Activated naive CD4-positive, alpha-beta T cell treated with anti-CD3 and anti-CD28 coated beads for 36 hours (primary cell): ENCODE measurements around the gene KYAT1. TPM values are rescaled to one million over a fixed set of nuclear protein-coding genes. Genes with fewer than 3 reads are reported as not detected.
"Not testable (repeated sequence)": the region's sequence is repeated elsewhere in the genome, so short reads cannot be mapped to it uniquely, and the experiment has no call there.

Experiments used
- CTCF ChIA-PET: fragments of 350-600 bp; sonication (Branson Sonifier 250); formaldehyde crosslinking; loops from one replicate; lab custom pipeline; 2021; ENCODE audit warnings: antibody characterized with exemption; lab: Charles Lee
- DNase-seq: peaks from one replicate; pipeline ENCODE4 v3.0.0-alpha.2; 2020
- H3K27ac Mint-ChIP-seq: one replicate; pipeline ENCODE4 v1.8.0; 2021; ENCODE audit warnings: mild to moderate bottlenecking, mixed read lengths
- H3K27me3 Mint-ChIP-seq: one replicate; pipeline ENCODE4 v1.8.0; 2021; ENCODE audit warnings: low read depth, mixed read lengths
- H3K36me3 Mint-ChIP-seq: one replicate; pipeline ENCODE4 v1.8.0; 2021; ENCODE audit warnings: low read depth, mixed read lengths
- H3K4me1 Mint-ChIP-seq: one replicate; pipeline ENCODE4 v1.8.0; 2021; ENCODE audit warnings: low read depth, mixed read lengths
- H3K4me3 Mint-ChIP-seq: one replicate; pipeline ENCODE4 v1.8.0; 2021; ENCODE audit warnings: mild to moderate bottlenecking, moderate library complexity, mixed read lengths
- H3K9me3 Mint-ChIP-seq: one replicate; pipeline ENCODE4 v1.8.0; 2021; ENCODE audit warnings: mixed read lengths
- intact Hi-C: fragments of 100-400 bp; cut with micrococcal nuclease; formaldehyde crosslinking; loops from one replicate; pipeline ENCODE4 v1.15.1; 2023
- total RNA-seq, 2 experiments: library from RNA; stranded (reverse); gene quantifications; one replicate each; pipeline ENCODE4 v1.2.3, GENCODE V29; 2021

Gene KYAT1
- total RNA-seq, 2 experiments from 2014 or later, result 29.6 to 33.6 TPM

- CTCF ChIA-PET, H3K4me1 Mint-ChIP-seq, H3K9me3 Mint-ChIP-seq, DNase-seq, intact Hi-C loops, H3K4me3 Mint-ChIP-seq, H3K27me3 Mint-ChIP-seq, H3K27ac Mint-ChIP-seq, H3K36me3 Mint-ChIP-seq: not testable (repeated sequence)
Measured at GRCh38 chr9:128794961-128795360, 86.8 kb downstream of the KYAT1 start.

DNA sequence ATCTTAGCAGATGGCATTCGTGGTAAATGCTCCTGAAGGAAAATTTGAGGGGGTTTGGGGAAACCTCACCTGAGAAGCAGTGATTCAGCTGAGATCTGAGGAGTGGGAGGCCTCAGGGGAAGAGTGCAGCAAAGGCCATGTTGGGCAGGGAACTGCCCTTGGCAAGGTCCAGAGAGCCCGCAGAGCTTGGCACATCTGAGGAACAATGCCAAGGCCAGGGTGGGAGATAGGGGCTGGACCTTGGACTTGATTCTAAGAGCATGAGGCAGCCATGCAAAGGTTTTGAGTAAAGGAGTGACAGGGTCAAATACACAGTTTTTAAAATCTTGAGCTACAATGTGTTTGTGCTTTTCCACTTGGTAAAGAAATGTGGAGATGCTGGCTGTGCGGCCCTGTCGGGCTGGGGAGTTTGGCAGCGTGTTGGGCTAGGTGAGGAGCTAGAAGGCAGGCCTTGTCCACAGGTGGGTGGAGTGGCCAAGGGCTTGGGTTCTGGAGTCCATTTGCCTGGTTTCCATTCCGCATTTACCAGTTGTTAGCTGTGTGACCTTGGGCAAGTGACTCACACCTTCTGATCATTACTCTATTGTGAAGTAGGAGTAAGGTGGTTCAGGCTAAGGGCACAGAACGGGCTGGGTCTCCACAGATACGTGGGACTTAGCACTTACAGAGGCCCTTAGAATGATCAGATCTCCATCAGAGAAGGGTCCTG is 88.6 kb downstream of the KYAT1 start:
- Mint-ChIP-seq H3K27ac (peak overlapping the region; percentile 5), H3K4me3 (no peak overlapping the region), H3K9me3 (no peaks in the 10 kb centered on the region), H3K36me3 (peaks cover 4% of the 10 kb centered on the region), H3K27me3 (no peaks in the 10 kb centered on the region), H3K4me1 (peaks cover 19% of the 10 kb centered on the region)
- no peak for DNase-seq
- intact Hi-C loops, result no loop called here
- CTCF ChIA-PET, result interaction anchor here (0.6 kb wide), 1 partner anchor 353 kb away, joined by 3 read pairs; no protein-coding TSS in a partner anchor

- intact Hi-C loops, result no loop called here
Measured at GRCh38 chr9:128792134-128792533, 89.6 kb downstream of the KYAT1 start.

GRCh38 chr9:128790536-128790935 is 91.2 kb downstream of the KYAT1 start:
- intact Hi-C loops, result no loop called here
- Mint-ChIP-seq H3K4me3 (no peak overlapping the region), H3K27me3 (no peaks in the 10 kb centered on the region), H3K36me3 (peaks cover 2% of the 10 kb centered on the region), H3K27ac (no peak overlapping the region), H3K9me3 (no peaks in the 10 kb centered on the region), H3K4me1 (peaks cover 25% of the 10 kb centered on the region)
- no peak for DNase-seq
- CTCF ChIA-PET, result no interaction called here

More at GRCh38 chr9:128792134-128792533, 89.6 kb downstream of the KYAT1 start:
- Mint-ChIP-seq H3K9me3 (no peaks in the 10 kb centered on the region), H3K27me3 (no peaks in the 10 kb centered on the region), H3K4me3 (no peak overlapping the region), H3K27ac (no peak overlapping the region), H3K36me3 (peaks cover 3% of the 10 kb centered on the region), H3K4me1 (peaks cover 25% of the 10 kb centered on the region)
- DNase-seq, result no peak
- CTCF ChIA-PET, result no interaction called here

- intact Hi-C loops, result loop anchor here (5.0 kb wide), 3 partner anchors 66 to 236 kb away; partner anchors contain the start of genes DYNC2I2, SPTAN1 and ZDHHC12
- Mint-ChIP-seq H3K9me3 (no peaks in the 10 kb centered on the region), H3K4me1 (peaks cover 26% of the 10 kb centered on the region), H3K36me3 (no peaks in the 10 kb centered on the region), H3K4me3 (peak overlapping the region; percentile 90), H3K27me3 (no peaks in the 10 kb centered on the region), H3K27ac (peak overlapping the region; percentile 81)
- no peak for DNase-seq
- CTCF ChIA-PET, result interaction anchor here (0.6 to 1.9 kb wide), 4 partner anchors 17 to 165 kb away, joined by 3 to 5 read pairs (median 3); partner anchors contain the start of genes ENDOG and ZDHHC12
Measured at GRCh38 chr9:128788445-128788844, 93.3 kb downstream of the KYAT1 start.

DNA sequence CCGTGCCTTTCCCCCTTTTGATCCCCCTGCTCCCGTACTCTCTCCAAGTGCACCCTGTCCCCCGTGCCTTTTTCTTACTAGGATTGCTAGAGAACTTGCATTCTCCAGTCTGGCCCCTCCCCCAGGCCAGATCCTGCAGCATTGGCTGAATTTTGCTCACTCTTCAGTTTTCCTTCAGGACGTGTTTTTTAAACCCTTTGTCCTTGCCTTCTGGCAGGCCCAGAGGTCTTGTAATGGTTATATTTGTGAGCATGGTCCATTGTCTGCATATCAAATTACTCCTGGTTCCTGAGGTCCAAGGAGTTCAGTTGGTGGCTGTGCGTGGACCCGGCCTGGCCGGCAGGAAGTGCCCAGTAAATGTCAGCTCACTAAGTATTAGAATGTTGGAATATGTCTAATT is 94.1 kb downstream of the KYAT1 start:
- CTCF ChIA-PET, result interaction anchor here (1.9 kb wide), 1 partner anchor 30 kb away, joined by 5 read pairs; the partner anchor contains the start of gene ENDOG
- peak; percentile 20 for DNase-seq
- peak overlapping the region; percentile 81 for H3K27ac Mint-ChIP-seq
- intact Hi-C loops, result loop anchor here (1.0 to 5.0 kb wide), 5 partner anchors 15 to 416 kb away; partner anchors contain the start of genes DYNC2I2, SPTAN1, URM1 and ZDHHC12
- peak overlapping the region; percentile 90 for H3K4me3 Mint-ChIP-seq
- H3K4me1 Mint-ChIP-seq, result peaks cover 27% of the 10 kb centered on the region
- no peaks in the 10 kb centered on the region for H3K36me3 Mint-ChIP-seq
- H3K9me3 Mint-ChIP-seq, result no peaks in the 10 kb centered on the region
- no peaks in the 10 kb centered on the region for H3K27me3 Mint-ChIP-seq

DNA sequence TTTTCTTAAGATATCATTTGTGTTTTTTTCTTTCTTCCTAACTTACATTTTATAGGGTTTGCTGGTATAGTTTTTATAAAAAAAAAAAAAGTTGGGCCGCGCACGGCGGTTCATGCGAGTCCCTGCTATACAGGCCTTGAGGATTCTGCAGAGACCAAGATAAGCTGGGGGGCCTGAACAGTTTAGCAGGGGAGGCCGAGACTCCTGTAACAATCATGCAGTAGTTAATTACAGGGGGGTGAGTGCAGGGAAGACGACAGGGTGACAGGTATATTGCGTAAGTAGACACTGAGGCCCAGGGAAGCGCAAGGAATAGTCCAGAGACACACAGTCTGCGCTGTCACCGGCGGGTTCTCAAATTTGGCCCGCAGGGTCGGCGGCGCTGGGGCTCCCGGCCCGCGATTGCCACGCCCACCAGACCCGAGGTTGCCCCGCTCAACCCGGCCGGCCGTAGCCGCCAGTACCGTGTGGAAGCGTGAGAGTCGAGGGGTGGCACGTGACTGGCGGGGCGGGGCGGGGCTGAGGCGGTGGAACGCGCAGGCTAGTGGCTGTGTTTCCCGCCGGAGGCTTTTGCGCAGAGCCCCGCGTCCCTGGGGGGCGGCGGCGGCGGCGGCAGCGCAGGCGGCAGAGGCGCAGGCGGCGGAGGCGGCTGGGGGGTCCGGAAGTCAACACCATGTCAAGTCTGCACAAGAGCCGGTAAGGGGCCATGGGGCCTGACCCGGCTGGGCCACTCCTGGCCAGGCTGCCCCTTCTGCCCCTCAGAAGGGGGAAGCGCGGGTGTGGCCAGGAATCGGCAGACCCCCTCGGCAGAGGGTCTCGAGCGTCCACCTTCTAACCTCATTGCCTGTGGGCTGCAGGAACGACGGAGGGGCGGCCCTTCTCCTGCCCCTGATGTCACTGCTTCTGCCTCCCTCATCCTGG is 94.8 kb downstream of the KYAT1 start, which contains the start of gene TBC1D13:
TSS of gene TBC1D13 (plus strand) at position 573 of the 921 bp plus-strand sequence. CDS start at position 674, 101 bp downstream.
- H3K36me3 Mint-ChIP-seq, result no peaks in the 10 kb centered on the region
- CTCF ChIA-PET, result interaction anchor here (0.6 to 1.9 kb wide), 2 partner anchors 15 to 31 kb away, joined by 4 to 5 read pairs; partner anchors contain the start of gene ENDOG
- intact Hi-C loops, result loop anchor here (1.0 to 5.0 kb wide), 5 partner anchors 15 to 416 kb away; partner anchors contain the start of genes DYNC2I2, SPTAN1, URM1 and ZDHHC12
- peak within 1 kb of the TSS; percentile 81 for H3K27ac Mint-ChIP-seq
- peaks cover 26% of the 10 kb centered on the region for H3K4me1 Mint-ChIP-seq
- DNase-seq, result peak; percentile 91
- H3K4me3 Mint-ChIP-seq, result peak within 1 kb of the TSS; percentile 90
- H3K27me3 Mint-ChIP-seq, result no peaks in the 10 kb centered on the region
- no peaks in the 10 kb centered on the region for H3K9me3 Mint-ChIP-seq

- Mint-ChIP-seq H3K27me3 (no peaks in the 10 kb centered on the region), H3K4me1 (peaks cover 26% of the 10 kb centered on the region), H3K36me3 (no peaks in the 10 kb centered on the region), H3K27ac (no peak overlapping the region), H3K4me3 (no peak overlapping the region), H3K9me3 (peaks cover 5% of the 10 kb centered on the region)
- no peak for DNase-seq
- intact Hi-C loops, result loop anchor here (5.0 kb wide), 3 partner anchors 63 to 233 kb away; partner anchors contain the start of genes DYNC2I2, SPTAN1 and ZDHHC12
- CTCF ChIA-PET, result interaction anchor here (0.6 kb wide), 1 partner anchor 785 kb away, joined by 3 read pairs; no protein-coding TSS in a partner anchor
Measured at GRCh38 chr9:128785427-128785826, 96.3 kb downstream of the KYAT1 start.

Other genes with a start within 250 kb of the KYAT1 start
- gene DYNC2I2, start 225.1 kb downstream of the KYAT1 start, total RNA-seq, result 10 to 100 TPM; 32.4 to 32.8 TPM
- 100 to 1,000 TPM; 669 to 771 TPM for gene SET, start 192.7 kb downstream of the KYAT1 start, total RNA-seq
- 1 to 10 TPM; 6.3 to 7.3 TPM for gene PKN3, start 179.4 kb downstream of the KYAT1 start, total RNA-seq
- gene ZDHHC12, start 157.8 kb downstream of the KYAT1 start, total RNA-seq, result 10 to 100 TPM; 50.9 to 53.1 TPM
- gene ZER1, start 110.0 kb downstream of the KYAT1 start, total RNA-seq, result 10 to 100 TPM in 1 of 2 experiments, 1 to 10 TPM in 1; 9.9 to 11.0 TPM
- 1 to 10 TPM; 8.3 to 9.0 TPM for gene TBC1D13, start 94.7 kb downstream of the KYAT1 start, total RNA-seq
- gene ENDOG, start 63.5 kb downstream of the KYAT1 start, total RNA-seq, result 10 to 100 TPM in 1 of 2 experiments, 1 to 10 TPM in 1; 9.9 to 10.3 TPM
- 10 to 100 TPM; 72.9 to 82.3 TPM for gene SPOUT1, start 52.2 kb downstream of the KYAT1 start, total RNA-seq
- 10 to 100 TPM; 13.1 to 13.2 TPM for gene LRRC8A, start 183 bp upstream of the KYAT1 start, total RNA-seq
- under 1 TPM; 0.44 to 0.50 TPM for gene PHYHD1, start 39.0 kb upstream of the KYAT1 start, total RNA-seq
- 1 to 10 TPM; 2.5 to 2.7 TPM for gene DOLK, start 65.7 kb upstream of the KYAT1 start, total RNA-seq
- 100 to 1,000 TPM; 101 to 112 TPM for gene NUP188, start 65.7 kb upstream of the KYAT1 start, total RNA-seq
- 10 to 100 TPM; 38.0 to 38.2 TPM for gene SH3GLB2, start 146.4 kb upstream of the KYAT1 start, total RNA-seq
- 10 to 100 TPM; 36.3 to 42.7 TPM for gene MIGA2, start 154.7 kb upstream of the KYAT1 start, total RNA-seq
- gene DOLPP1, start 199.2 kb upstream of the KYAT1 start, total RNA-seq, result 10 to 100 TPM; 15.5 to 19.9 TPM
- gene CRAT, start 228.8 kb upstream of the KYAT1 start, total RNA-seq, result 10 to 100 TPM; 15.0 to 15.8 TPM
- gene PTPA, start 229.5 kb upstream of the KYAT1 start, total RNA-seq, result 10 to 100 TPM; 83.0 to 94.5 TPM